H9 (cell line): ENCODE data around the gene C14orf132. TPM values are rescaled to one million over a fixed set of nuclear protein-coding genes. Genes with fewer than 3 reads are reported as not detected.

Experiments used
- DNase-seq: peaks from one replicate; pipeline ENCODE4 v3.0.0-alpha.2; 2017
- H2AFZ ChIP-seq: one replicate; pipeline ENCODE4 v1.6.1; 2013; ENCODE audit warnings: mild to moderate bottlenecking, low read length, control low read depth, moderate library complexity
- H2AK5ac ChIP-seq: 2 replicates; pipeline ENCODE4 v1.6.1; 2013; ENCODE audit warnings: low read length, control low read depth, mixed read lengths; ENCODE audit not compliant: insufficient read length
- H2BK120ac ChIP-seq: one replicate; pipeline ENCODE4 v1.6.1; 2013; ENCODE audit warnings: low read depth, mild to moderate bottlenecking, low read length, control low read depth, inconsistent platforms; ENCODE audit not compliant: poor library complexity, severe bottlenecking
- H2BK12ac ChIP-seq: 2 replicates; pipeline ENCODE4 v1.6.1; 2013; ENCODE audit warnings: low read length, control low read depth, mixed read lengths, low read depth; ENCODE audit not compliant: insufficient read length
- H2BK15ac ChIP-seq: 2 replicates; pipeline ENCODE4 v1.6.1; 2013; ENCODE audit warnings: low read depth, low read length, control low read depth
- H2BK20ac ChIP-seq: one replicate; pipeline ENCODE4 v1.6.1; 2013; ENCODE audit warnings: low read depth, mild to moderate bottlenecking, low read length, control low read depth, inconsistent platforms; ENCODE audit not compliant: poor library complexity, severe bottlenecking
- H2BK5ac ChIP-seq: 2 replicates; pipeline ENCODE4 v1.6.1; 2013; ENCODE audit warnings: low read length, control low read depth, mixed read lengths; ENCODE audit not compliant: insufficient read length
- H3K14ac ChIP-seq: 2 replicates; pipeline ENCODE4 v1.6.1; 2013; ENCODE audit warnings: low read length, control low read depth; ENCODE audit not compliant: insufficient read depth
- H3K18ac ChIP-seq: 2 replicates; pipeline ENCODE4 v1.6.1; 2013; ENCODE audit warnings: low read depth, mild to moderate bottlenecking, mixed read lengths, low read length, control low read depth; ENCODE audit not compliant: insufficient read length
- H3K23ac ChIP-seq: 2 replicates; pipeline ENCODE4 v1.6.1; 2013; ENCODE audit warnings: low read length, control low read depth, mixed read lengths, low read depth; ENCODE audit not compliant: insufficient read length
- H3K23me2 ChIP-seq: 2 replicates; pipeline ENCODE4 v1.6.1; 2013; ENCODE audit warnings: low read depth, mild to moderate bottlenecking, mixed read lengths, low read length, control low read depth; ENCODE audit not compliant: insufficient read length, poor library complexity, severe bottlenecking
- H3K27ac ChIP-seq: 2 replicates; pipeline ENCODE4 v1.5.1; 2013; ENCODE audit warnings: low read length, control low read depth, mixed read lengths, low read depth; ENCODE audit not compliant: insufficient read length
- H3K27me3 ChIP-seq: 2 replicates; pipeline ENCODE4 v1.6.1; 2013; ENCODE audit warnings: low read length, control low read depth, inconsistent platforms; ENCODE audit not compliant: insufficient read depth
- H3K4ac ChIP-seq: 2 replicates; pipeline ENCODE4 v1.6.1; 2013; ENCODE audit warnings: low read depth, mild to moderate bottlenecking, control low read depth, inconsistent platforms, low read length, moderate library complexity
- H3K4me1 ChIP-seq: 2 replicates; pipeline ENCODE4 v1.6.1; 2013; ENCODE audit warnings: low read length, control low read depth, inconsistent platforms; ENCODE audit not compliant: insufficient read depth
- H3K4me2 ChIP-seq: 2 replicates; pipeline ENCODE4 v1.6.1; 2013; ENCODE audit warnings: low read length, control low read depth, mixed read lengths; ENCODE audit not compliant: insufficient read length, insufficient read depth
- H3K56ac ChIP-seq: 2 replicates; pipeline ENCODE4 v1.6.1; 2013; ENCODE audit warnings: low read depth, mild to moderate bottlenecking, mixed read lengths, low read length, control low read depth; ENCODE audit not compliant: insufficient read length
- H3K79me1 ChIP-seq: 2 replicates; pipeline ENCODE4 v1.6.1; 2013; ENCODE audit warnings: low read depth, mild to moderate bottlenecking, moderate library complexity, low read length, control low read depth, inconsistent platforms; ENCODE audit not compliant: insufficient read depth, poor library complexity, severe bottlenecking
- H3K79me2 ChIP-seq: 2 replicates; pipeline ENCODE4 v1.6.1; 2013; ENCODE audit warnings: low read length, control low read depth, inconsistent platforms; ENCODE audit not compliant: insufficient read depth
- H3K9ac ChIP-seq: 2 replicates; pipeline ENCODE4 v1.6.1; 2013; ENCODE audit warnings: low read length, control low read depth, mixed read lengths; ENCODE audit not compliant: insufficient read length; ENCODE audit errors: extremely low read depth
- H3K9me3 ChIP-seq: one replicate; pipeline ENCODE4 v1.6.1; 2013; ENCODE audit warnings: low read depth, low read length, inconsistent platforms; ENCODE audit not compliant: control insufficient read depth
- H3T11ph ChIP-seq: one replicate; pipeline ENCODE4 v1.6.1; 2013; ENCODE audit warnings: mild to moderate bottlenecking, low read length, control low read depth, inconsistent platforms
- H4K20me1 ChIP-seq: one replicate; pipeline ENCODE4 v1.6.1; 2013; ENCODE audit not compliant: control insufficient read depth, insufficient read length, insufficient read depth
- H4K5ac ChIP-seq: 2 replicates; pipeline ENCODE4 v1.6.1; 2013; ENCODE audit warnings: low read depth, mild to moderate bottlenecking, mixed read lengths, low read length, control low read depth; ENCODE audit not compliant: insufficient read length
- H4K8ac ChIP-seq: replicated peaks from 2 replicates; pipeline ENCODE4 v1.6.1; 2013; ENCODE audit warnings: low read length, control low read depth, mixed read lengths, low read depth; ENCODE audit not compliant: insufficient read length
- H4K91ac ChIP-seq: 2 replicates; pipeline ENCODE4 v1.6.1; 2013; ENCODE audit warnings: low read depth, mild to moderate bottlenecking, moderate library complexity, mixed read lengths, low read length, control low read depth; ENCODE audit not compliant: insufficient read length
- H3K27ac Mint-ChIP-seq, 3 experiments: 2 replicates in 2 of 3; 3 replicates in 1 of 3; pipeline ENCODE4 v1.8.0; 2020 to 2021; ENCODE audit warnings: mixed read lengths in 3 of 3, mild to moderate bottlenecking in 1 of 3, moderate library complexity in 1 of 3
- H3K27me3 Mint-ChIP-seq: 2 replicates; pipeline ENCODE4 v1.8.0; 2021; ENCODE audit warnings: low read depth, mild to moderate bottlenecking, moderate library complexity, mixed read lengths
- H3K36me3 Mint-ChIP-seq, 3 experiments: 2 replicates in 2 of 3; 3 replicates in 1 of 3; pipeline ENCODE4 v1.8.0; 2020 to 2021; ENCODE audit warnings: low read depth in 3 of 3, mixed read lengths in 3 of 3; ENCODE audit not compliant: insufficient read depth in 1 of 3
- H3K4me1 Mint-ChIP-seq, 2 experiments: 2 replicates each; pipeline ENCODE4 v1.8.0; 2020; ENCODE audit warnings: mixed read lengths in 2 of 2
- H3K4me3 Mint-ChIP-seq, 2 experiments: 2 replicates in 1 of 2; 3 replicates in 1 of 2; pipeline ENCODE4 v1.8.0; 2020 to 2021; ENCODE audit warnings: mild to moderate bottlenecking in 2 of 2, mixed read lengths in 2 of 2, moderate library complexity in 1 of 2
- H3K9me3 Mint-ChIP-seq, 2 experiments: 2 replicates in 1 of 2; 3 replicates in 1 of 2; pipeline ENCODE4 v1.8.0; 2020; ENCODE audit warnings: mild to moderate bottlenecking in 2 of 2, mixed read lengths in 2 of 2, moderate library complexity in 1 of 2
- WGBS: extraction: QIAGEN DNeasy Blood & Tissue Kit; methylation state at CpG from one replicate; pipeline ENCODE4 v1.1.7; 2013; ENCODE audit warnings: missing lambda C conversion rate, low lambda C conversion rate, mixed read lengths; ENCODE audit not compliant: insufficient read length; ENCODE audit errors: extremely low coverage; 5-methylcytosine and 5-hydroxymethylcytosine counted together
- total RNA-seq: library from RNA; stranded (reverse); gene quantifications from 2 replicates; pipeline ENCODE4 v1.2.1, GENCODE V29; 2021
- TF ChIP-seq, protein P1 (sequence below): fragments of 200-600 bp; sonication (generic); conservative IDR thresholded peaks from 3 replicates; pipeline ENCODE4 v1.8.0; 2021; ENCODE audit warnings: antibody characterized with exemption, mild to moderate bottlenecking

C14orf132 gene
- total RNA-seq, 1 experiment from 2014 or later: 5.7 TPM

DNA sequence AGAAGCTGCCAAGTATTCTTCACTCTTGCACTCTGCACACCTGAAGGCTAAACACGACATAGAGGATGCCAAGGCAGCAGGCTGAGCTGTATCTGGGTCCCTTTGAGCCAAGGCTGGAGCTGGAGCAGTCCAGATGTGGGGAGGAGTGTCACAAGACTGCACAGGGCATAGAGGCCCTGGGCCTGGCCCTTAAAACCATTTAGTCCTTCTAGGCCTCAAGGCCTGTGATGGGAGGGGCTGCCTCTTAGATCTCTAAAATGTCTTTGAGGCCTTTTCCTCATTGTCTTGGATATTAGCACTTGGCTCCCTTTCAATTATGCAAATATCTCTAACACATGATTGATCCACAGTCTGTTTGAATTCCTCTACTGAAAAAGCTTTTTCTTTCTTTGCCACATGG lies 28.0 kb upstream of the C14orf132 start:
- Mint-ChIP-seq H3K36me3 (peaks cover 12 to 25% (median 13%) of the 10 kb centered on the region in 3 experiments; a peak in 6 of 7 replicates), H3K27ac (no peak overlapping the region), H3K9me3 (peaks cover 39 to 40% of the 10 kb centered on the region in 2 experiments), H3K4me1 (no peaks in the 10 kb centered on the region), H3K4me3 (no peak overlapping the region), H3K27me3 (peaks cover 16% of the 10 kb centered on the region)
- no peak overlapping the region for H2AK5ac ChIP-seq
- no peak overlapping the region for H3K14ac ChIP-seq
- no peak overlapping the region for H2BK20ac ChIP-seq
- no peak overlapping the region for H4K8ac ChIP-seq
- peaks cover 23% of the 10 kb centered on the region for H3K9me3 ChIP-seq
- H3K23ac ChIP-seq: no peak overlapping the region
- H3K27me3 ChIP-seq: no peaks in the 10 kb centered on the region
- no peak overlapping the region for H3T11ph ChIP-seq
- no CpG with 5 or more reads among the region's 1 CpG for WGBS
- no peak overlapping the region for H3K4me2 ChIP-seq
- no peak overlapping the region for H2BK12ac ChIP-seq
- H3K79me1 ChIP-seq: no peaks in the 10 kb centered on the region
- DNase-seq: no peak
- H2AFZ ChIP-seq: no peak overlapping the region
- H3K9ac ChIP-seq: no peak overlapping the region
- H3K79me2 ChIP-seq: no peaks in the 10 kb centered on the region
- H2BK15ac ChIP-seq: no peak overlapping the region
- H4K20me1 ChIP-seq: no peaks in the 10 kb centered on the region
- no peak overlapping the region for H4K91ac ChIP-seq
- no peak overlapping the region for H2BK5ac ChIP-seq
- H3K27ac ChIP-seq: no peak overlapping the region
- no peaks in the 10 kb centered on the region for H3K23me2 ChIP-seq
- no peak overlapping the region for H3K18ac ChIP-seq
- H3K56ac ChIP-seq: no peak overlapping the region
- TF ChIP-seq, protein P1, sequence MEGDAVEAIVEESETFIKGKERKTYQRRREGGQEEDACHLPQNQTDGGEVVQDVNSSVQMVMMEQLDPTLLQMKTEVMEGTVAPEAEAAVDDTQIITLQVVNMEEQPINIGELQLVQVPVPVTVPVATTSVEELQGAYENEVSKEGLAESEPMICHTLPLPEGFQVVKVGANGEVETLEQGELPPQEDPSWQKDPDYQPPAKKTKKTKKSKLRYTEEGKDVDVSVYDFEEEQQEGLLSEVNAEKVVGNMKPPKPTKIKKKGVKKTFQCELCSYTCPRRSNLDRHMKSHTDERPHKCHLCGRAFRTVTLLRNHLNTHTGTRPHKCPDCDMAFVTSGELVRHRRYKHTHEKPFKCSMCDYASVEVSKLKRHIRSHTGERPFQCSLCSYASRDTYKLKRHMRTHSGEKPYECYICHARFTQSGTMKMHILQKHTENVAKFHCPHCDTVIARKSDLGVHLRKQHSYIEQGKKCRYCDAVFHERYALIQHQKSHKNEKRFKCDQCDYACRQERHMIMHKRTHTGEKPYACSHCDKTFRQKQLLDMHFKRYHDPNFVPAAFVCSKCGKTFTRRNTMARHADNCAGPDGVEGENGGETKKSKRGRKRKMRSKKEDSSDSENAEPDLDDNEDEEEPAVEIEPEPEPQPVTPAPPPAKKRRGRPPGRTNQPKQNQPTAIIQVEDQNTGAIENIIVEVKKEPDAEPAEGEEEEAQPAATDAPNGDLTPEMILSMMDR: no peak
- H2BK120ac ChIP-seq: no peak overlapping the region
- H3K4me1 ChIP-seq: no peaks in the 10 kb centered on the region
- H3K4ac ChIP-seq: no peak overlapping the region
- no peak overlapping the region for H4K5ac ChIP-seq
